ENCODE results near the gene TSHZ2. TPM values are rescaled to one million over a fixed set of nuclear protein-coding genes. Genes with fewer than 3 reads are reported as not detected.

Gene TSHZ2
- total RNA-seq, 1 donor = 3.6 TPM

DNA sequence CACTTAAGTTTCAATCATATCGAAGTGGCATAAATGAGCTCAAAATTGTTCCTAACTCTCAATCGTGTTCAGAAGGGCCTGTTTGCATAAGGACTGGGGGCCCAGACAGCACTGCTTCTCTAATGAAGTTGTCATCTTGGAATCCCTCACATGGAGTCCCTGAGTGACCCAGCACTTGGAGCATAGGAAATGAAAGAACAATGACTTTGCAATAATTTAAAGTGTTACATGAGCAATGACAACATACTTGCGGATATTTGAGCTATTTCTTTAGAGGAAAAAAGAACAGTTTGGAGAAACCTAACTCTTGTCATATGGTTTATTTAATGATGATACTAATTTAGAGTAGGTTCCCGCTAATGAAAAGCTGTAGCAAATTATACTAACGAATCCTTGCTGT is 239.9 kb downstream of the TSHZ2 start:
- H4K20me1 ChIP-seq (ENCODE audit: insufficient read depth, low read length) = no peaks in the 10 kb centered on the region
- H3K4me3 ChIP-seq (ENCODE audit: insufficient read depth, low read length) = no peak overlapping the region
- no peak overlapping the region for H3K4me2 ChIP-seq (ENCODE audit: insufficient read depth, low read length)
- H3K36me3 ChIP-seq (ENCODE audit: insufficient read depth, low read length) = no peaks in the 10 kb centered on the region
- no peaks in the 10 kb centered on the region for H3K27me3 ChIP-seq (ENCODE audit: insufficient read depth, low read length)
- H3K27ac ChIP-seq (ENCODE audit: low read depth, low read length) = no peak overlapping the region
- DNase-seq (ENCODE audit: insufficient read length, low spot score, missing footprints) = no peak
- no peaks in the 10 kb centered on the region for H3K79me2 ChIP-seq (ENCODE audit: insufficient read depth, low read length)
- TF ChIP-seq, protein P1, sequence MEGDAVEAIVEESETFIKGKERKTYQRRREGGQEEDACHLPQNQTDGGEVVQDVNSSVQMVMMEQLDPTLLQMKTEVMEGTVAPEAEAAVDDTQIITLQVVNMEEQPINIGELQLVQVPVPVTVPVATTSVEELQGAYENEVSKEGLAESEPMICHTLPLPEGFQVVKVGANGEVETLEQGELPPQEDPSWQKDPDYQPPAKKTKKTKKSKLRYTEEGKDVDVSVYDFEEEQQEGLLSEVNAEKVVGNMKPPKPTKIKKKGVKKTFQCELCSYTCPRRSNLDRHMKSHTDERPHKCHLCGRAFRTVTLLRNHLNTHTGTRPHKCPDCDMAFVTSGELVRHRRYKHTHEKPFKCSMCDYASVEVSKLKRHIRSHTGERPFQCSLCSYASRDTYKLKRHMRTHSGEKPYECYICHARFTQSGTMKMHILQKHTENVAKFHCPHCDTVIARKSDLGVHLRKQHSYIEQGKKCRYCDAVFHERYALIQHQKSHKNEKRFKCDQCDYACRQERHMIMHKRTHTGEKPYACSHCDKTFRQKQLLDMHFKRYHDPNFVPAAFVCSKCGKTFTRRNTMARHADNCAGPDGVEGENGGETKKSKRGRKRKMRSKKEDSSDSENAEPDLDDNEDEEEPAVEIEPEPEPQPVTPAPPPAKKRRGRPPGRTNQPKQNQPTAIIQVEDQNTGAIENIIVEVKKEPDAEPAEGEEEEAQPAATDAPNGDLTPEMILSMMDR (IDR thresholded peaks at IDR 0.05; ENCODE audit: extremely low read depth, low read depth, low read length) = no peak
- H3K9me3 ChIP-seq (ENCODE audit: low read depth, low read length) = no peaks in the 10 kb centered on the region
- no peaks in the 10 kb centered on the region for H3K4me1 ChIP-seq (ENCODE audit: insufficient read depth, low read length)
- no peak overlapping the region for H2AFZ ChIP-seq (ENCODE audit: low read length)

DNA sequence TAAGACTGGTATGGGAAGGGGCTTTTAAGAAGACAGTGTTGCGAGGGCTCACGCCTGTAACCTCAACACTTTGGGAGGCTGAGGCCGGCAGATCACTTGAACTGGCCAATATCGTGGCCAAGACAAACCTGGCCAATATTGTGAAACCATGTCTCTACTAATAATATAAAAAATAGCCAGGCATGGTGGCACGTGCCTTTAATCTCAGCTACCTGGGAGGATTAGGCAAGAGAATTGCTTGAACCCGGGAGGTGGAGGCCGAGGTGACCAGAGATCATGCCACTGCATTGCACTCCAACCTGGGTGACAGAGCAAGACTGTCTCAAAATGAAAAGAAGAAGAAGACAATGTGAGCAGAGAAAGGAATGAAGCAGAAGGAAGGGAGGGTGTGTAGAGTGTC is 242.2 kb downstream of the TSHZ2 start:
- Histone ChIP-seq H3K27me3 (ENCODE audit: insufficient read depth, low read length) (no peaks in the 10 kb centered on the region), H3K4me3 (ENCODE audit: insufficient read depth, low read length) (no peak overlapping the region), H3K4me2 (ENCODE audit: insufficient read depth, low read length) (no peak overlapping the region), H3K36me3 (ENCODE audit: insufficient read depth, low read length) (no peaks in the 10 kb centered on the region), H3K4me1 (ENCODE audit: insufficient read depth, low read length) (no peaks in the 10 kb centered on the region), H2AFZ (ENCODE audit: low read length) (no peak overlapping the region), H3K79me2 (ENCODE audit: insufficient read depth, low read length) (no peaks in the 10 kb centered on the region), H3K27ac (ENCODE audit: low read depth, low read length) (no peak overlapping the region), H3K9me3 (ENCODE audit: low read depth, low read length) (no peaks in the 10 kb centered on the region), H4K20me1 (ENCODE audit: insufficient read depth, low read length) (no peaks in the 10 kb centered on the region)
- DNase-seq (ENCODE audit: insufficient read length, low spot score, missing footprints) = no peak
- TF ChIP-seq, protein P1 (IDR thresholded peaks at IDR 0.05; ENCODE audit: extremely low read depth, low read depth, low read length) = no peak

DNA sequence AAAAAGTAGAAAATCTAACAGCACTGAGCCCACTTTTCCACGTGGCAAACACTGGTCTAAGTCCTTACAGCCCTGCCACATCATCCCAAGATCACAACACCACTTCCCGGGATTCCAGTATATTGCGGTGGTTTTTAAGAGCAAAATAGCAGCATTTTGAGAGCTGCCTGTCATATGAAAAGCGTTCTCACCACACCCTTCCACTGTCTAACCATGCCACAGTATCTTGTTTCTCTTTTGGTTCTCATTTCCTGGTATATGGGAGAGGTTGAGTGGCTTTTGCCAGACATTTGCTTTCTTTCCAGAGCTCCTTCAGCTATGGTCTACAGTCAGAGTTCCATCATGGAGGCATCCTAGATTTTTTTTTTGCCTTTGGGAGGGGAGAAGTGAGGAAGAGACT is 243.0 kb downstream of the TSHZ2 start:
- no peak overlapping the region for H3K4me2 ChIP-seq (ENCODE audit: insufficient read depth, low read length)
- no peaks in the 10 kb centered on the region for H4K20me1 ChIP-seq (ENCODE audit: insufficient read depth, low read length)
- no peaks in the 10 kb centered on the region for H3K4me1 ChIP-seq (ENCODE audit: insufficient read depth, low read length)
- H3K79me2 ChIP-seq (ENCODE audit: insufficient read depth, low read length) = no peaks in the 10 kb centered on the region
- TF ChIP-seq, protein P1 (IDR thresholded peaks at IDR 0.05; ENCODE audit: extremely low read depth, low read depth, low read length) = no peak
- no peaks in the 10 kb centered on the region for H3K27me3 ChIP-seq (ENCODE audit: insufficient read depth, low read length)
- H3K27ac ChIP-seq (ENCODE audit: low read depth, low read length) = no peak overlapping the region
- DNase-seq (ENCODE audit: insufficient read length, low spot score, missing footprints) = no peak
- no peaks in the 10 kb centered on the region for H3K36me3 ChIP-seq (ENCODE audit: insufficient read depth, low read length)
- H2AFZ ChIP-seq (ENCODE audit: low read length) = no peak overlapping the region
- H3K9me3 ChIP-seq (ENCODE audit: low read depth, low read length) = no peaks in the 10 kb centered on the region
- no peak overlapping the region for H3K4me3 ChIP-seq (ENCODE audit: insufficient read depth, low read length)

DNA sequence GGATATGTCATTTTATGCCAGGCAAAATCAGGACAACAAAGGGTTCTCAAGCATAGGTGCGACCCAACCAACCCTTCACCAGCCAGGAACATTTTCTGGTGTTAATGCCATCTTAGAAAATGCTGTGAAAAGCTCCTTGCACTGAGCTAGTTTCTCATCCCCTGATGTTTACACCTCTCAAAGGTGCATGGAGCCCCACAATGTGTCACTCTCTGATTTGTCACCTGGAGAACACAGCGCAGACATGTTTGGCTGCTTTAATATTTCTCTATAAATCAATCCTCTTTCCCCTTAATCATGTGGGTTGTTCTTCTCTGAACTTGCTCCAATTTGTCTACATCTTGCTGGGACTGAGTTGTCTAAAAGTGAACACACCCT is 244.3 kb downstream of the TSHZ2 start:
- no peak overlapping the region for H2AFZ ChIP-seq (ENCODE audit: low read length)
- TF ChIP-seq, protein P1 (IDR thresholded peaks at IDR 0.05; ENCODE audit: extremely low read depth, low read depth, low read length) = no peak
- no peak overlapping the region for H3K4me3 ChIP-seq (ENCODE audit: insufficient read depth, low read length)
- no peak overlapping the region for H3K4me2 ChIP-seq (ENCODE audit: insufficient read depth, low read length)
- no peaks in the 10 kb centered on the region for H3K4me1 ChIP-seq (ENCODE audit: insufficient read depth, low read length)
- H3K27me3 ChIP-seq (ENCODE audit: insufficient read depth, low read length) = no peaks in the 10 kb centered on the region
- H3K9me3 ChIP-seq (ENCODE audit: low read depth, low read length) = no peaks in the 10 kb centered on the region
- H3K79me2 ChIP-seq (ENCODE audit: insufficient read depth, low read length) = no peaks in the 10 kb centered on the region
- no peaks in the 10 kb centered on the region for H3K36me3 ChIP-seq (ENCODE audit: insufficient read depth, low read length)
- no peaks in the 10 kb centered on the region for H4K20me1 ChIP-seq (ENCODE audit: insufficient read depth, low read length)
- H3K27ac ChIP-seq (ENCODE audit: low read depth, low read length) = no peak overlapping the region
- no peak for DNase-seq (ENCODE audit: insufficient read length, low spot score, missing footprints)
